Hepatocyte (in vitro differentiated cells): ENCODE results near the gene MND1.

Experiments
- EZH2 ChIP-seq: fragments of 200-600 bp; sonication (generic); IDR thresholded peaks from 2 replicates; pipeline ENCODE4 v1.6.1; 2016; ENCODE audit warnings: antibody characterized with exemption, mild to moderate bottlenecking, borderline replicate concordance
- EZH2phosphoT487 ChIP-seq: fragments of 200-600 bp; sonication (generic); IDR thresholded peaks from one replicate; pipeline ENCODE4 v1.6.1; 2018; ENCODE audit warnings: antibody characterized with exemption, mild to moderate bottlenecking, low read depth, moderate library complexity; ENCODE audit not compliant: unreplicated experiment, severe bottlenecking
- TF ChIP-seq, protein P1 (sequence below): fragments of 200-600 bp; sonication (generic); IDR thresholded peaks from 2 replicates; pipeline ENCODE4 v1.5.1; 2016; ENCODE audit warnings: antibody characterized with exemption, mild to moderate bottlenecking; ENCODE audit not compliant: poor library complexity

DNA sequence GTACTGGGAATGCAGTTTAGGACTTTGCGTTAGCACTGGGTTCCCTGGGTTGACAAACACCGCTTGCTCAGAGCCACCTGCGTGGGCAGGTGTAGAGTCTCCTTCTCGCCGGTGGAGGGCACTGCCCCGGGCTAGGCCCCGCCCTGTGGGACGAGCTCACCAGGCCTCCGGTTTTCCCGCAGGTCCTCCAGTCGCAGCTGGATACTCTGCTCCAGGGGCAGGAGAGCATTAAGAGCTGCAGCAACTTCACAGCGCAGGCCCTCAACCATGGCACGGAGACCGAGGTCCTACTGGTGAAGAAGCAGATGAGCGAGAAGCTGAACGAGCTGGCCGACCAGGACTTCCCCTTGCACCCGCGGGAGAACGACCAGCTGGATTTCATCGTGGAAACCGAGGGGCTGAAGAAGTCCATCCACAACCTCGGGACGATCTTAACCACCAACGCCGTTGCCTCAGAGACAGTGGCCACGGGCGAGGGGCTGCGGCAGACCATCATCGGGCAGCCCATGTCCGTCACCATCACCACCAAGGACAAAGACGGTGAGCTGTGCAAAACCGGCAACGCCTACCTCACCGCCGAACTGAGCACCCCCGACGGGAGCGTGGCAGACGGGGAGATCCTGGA, 49.2 kb upstream of the MND1 start:
- TF ChIP-seq EZH2phosphoT487 (no peak), EZH2 (no peak)
- TF ChIP-seq, protein P1, sequence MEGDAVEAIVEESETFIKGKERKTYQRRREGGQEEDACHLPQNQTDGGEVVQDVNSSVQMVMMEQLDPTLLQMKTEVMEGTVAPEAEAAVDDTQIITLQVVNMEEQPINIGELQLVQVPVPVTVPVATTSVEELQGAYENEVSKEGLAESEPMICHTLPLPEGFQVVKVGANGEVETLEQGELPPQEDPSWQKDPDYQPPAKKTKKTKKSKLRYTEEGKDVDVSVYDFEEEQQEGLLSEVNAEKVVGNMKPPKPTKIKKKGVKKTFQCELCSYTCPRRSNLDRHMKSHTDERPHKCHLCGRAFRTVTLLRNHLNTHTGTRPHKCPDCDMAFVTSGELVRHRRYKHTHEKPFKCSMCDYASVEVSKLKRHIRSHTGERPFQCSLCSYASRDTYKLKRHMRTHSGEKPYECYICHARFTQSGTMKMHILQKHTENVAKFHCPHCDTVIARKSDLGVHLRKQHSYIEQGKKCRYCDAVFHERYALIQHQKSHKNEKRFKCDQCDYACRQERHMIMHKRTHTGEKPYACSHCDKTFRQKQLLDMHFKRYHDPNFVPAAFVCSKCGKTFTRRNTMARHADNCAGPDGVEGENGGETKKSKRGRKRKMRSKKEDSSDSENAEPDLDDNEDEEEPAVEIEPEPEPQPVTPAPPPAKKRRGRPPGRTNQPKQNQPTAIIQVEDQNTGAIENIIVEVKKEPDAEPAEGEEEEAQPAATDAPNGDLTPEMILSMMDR: no peak
